ENCODE measurements around the gene SLC44A2.

GRCh38 chr19:10582091-10582490 lies 43.3 kb upstream of the SLC44A2 start:
- no peak for TF ChIP-seq TAF1 (IDR thresholded peaks at IDR 0.05; ENCODE audit: borderline replicate concordance, low read depth, low read length)
- no peak for TF ChIP-seq POLR2AphosphoS5 (IDR thresholded peaks at IDR 0.05; ENCODE audit: low read depth, low read length)
- no peak for TF ChIP-seq POLR2A (IDR thresholded peaks at IDR 0.05; ENCODE audit: low read depth, low read length)
